Caco-2 (cell line): Measurements from ENCODE around the gene LSP1. TPM values are rescaled to one million over a fixed set of nuclear protein-coding genes. Genes with fewer than 3 reads are reported as not detected.
A peak's percentile ranks its signal among the peaks of the same experiment; 100 is the strongest.

ENCODE experiments used
- BruUV-seq: library from RNA; stranded (reverse); fragments of 400-500 nt; replicated peaks from 2 replicates; lab custom pipeline; 2021; lab: Mats Ljungman, UMichigan
- CTCF ChIA-PET: fragments of 300-600 bp; sonication (Branson Sonifier 250); formaldehyde crosslinking; loops from one replicate; lab custom pipeline; 2022; ENCODE audit warnings: antibody characterized with exemption; lab: Charles Lee
- POLR2A ChIA-PET: fragments of 300-600 bp; sonication (Branson Sonifier 250); formaldehyde crosslinking; loops from one replicate; lab custom pipeline; 2022; ENCODE audit warnings: antibody characterized with exemption; lab: Charles Lee
- DNase-seq, 2 experiments: peaks; one replicate each; pipeline versions ENCODE4 v3.0.0 to v3.0.0-alpha.2; 2020 to 2022
- H3K27me3 ChIP-seq: replicated peaks from 2 replicates; pipeline ENCODE4 v1.6.0; 2011; ENCODE audit warnings: low read length; ENCODE audit not compliant: control insufficient read depth, insufficient read depth
- H3K36me3 ChIP-seq: 2 replicates; pipeline ENCODE4 v1.5.1; 2011; ENCODE audit warnings: low read length; ENCODE audit not compliant: control insufficient read depth, insufficient read depth
- H3K4me1 ChIP-seq: fragments of 250-450 bp; sonication (Bioruptor Pico); 2 replicates; pipeline ENCODE4 v1.5.1; 2020; ENCODE audit warnings: mild to moderate bottlenecking
- H3K4me3 ChIP-seq: 2 replicates; pipeline ENCODE4 v1.5.1; 2011; ENCODE audit warnings: low read depth, mild to moderate bottlenecking, control low read depth, low read length
- H3K9me3 ChIP-seq: fragments of 250-450 bp; sonication (Bioruptor Pico); 2 replicates; pipeline ENCODE4 v1.5.1; 2020; ENCODE audit warnings: mild to moderate bottlenecking, moderate library complexity
- H3K27ac Mint-ChIP-seq: one replicate; pipeline ENCODE4 v1.8.0; 2022; ENCODE audit warnings: mixed read lengths; ENCODE audit not compliant: unreplicated experiment
- H3K27me3 Mint-ChIP-seq: one replicate; pipeline ENCODE4 v1.8.0; 2022; ENCODE audit warnings: mixed read lengths; ENCODE audit not compliant: insufficient read depth, unreplicated experiment
- H3K36me3 Mint-ChIP-seq: one replicate; pipeline ENCODE4 v1.8.0; 2022; ENCODE audit warnings: mild to moderate bottlenecking, mixed read lengths; ENCODE audit not compliant: insufficient read depth, unreplicated experiment
- H3K4me1 Mint-ChIP-seq: one replicate; pipeline ENCODE4 v1.8.0; 2022; ENCODE audit warnings: low read depth, mixed read lengths; ENCODE audit not compliant: unreplicated experiment
- H3K4me3 Mint-ChIP-seq: one replicate; pipeline ENCODE4 v1.8.0; 2022; ENCODE audit warnings: mild to moderate bottlenecking, moderate library complexity, mixed read lengths; ENCODE audit not compliant: unreplicated experiment
- H3K9me3 Mint-ChIP-seq: one replicate; pipeline ENCODE4 v1.8.0; 2022; ENCODE audit warnings: mixed read lengths; ENCODE audit not compliant: unreplicated experiment
- intact Hi-C: fragments of 100-400 bp; cut with micrococcal nuclease; formaldehyde crosslinking; loops from one replicate; pipeline ENCODE4 v1.10.0; 2022; ENCODE audit not compliant: unreplicated experiment
- total RNA-seq: library from RNA; stranded (reverse); gene quantifications from 2 replicates; pipeline ENCODE4 v1.2.3, GENCODE V29; 2022
- TF ChIP-seq, protein P1 (sequence below), 2 experiments: fragments of 200-600 bp in 1 of 2; IDR thresholded peaks; 1 replicate in 1 of 2; 2 replicates in 1 of 2; pipeline versions ENCODE4 v1.5.1 to v1.8.0; 2011 to 2022; ENCODE audit warnings: antibody characterized with exemption in 1 of 2, control low read depth in 1 of 2, inconsistent platforms in 1 of 2, low read depth in 1 of 2, low read length in 1 of 2, mild to moderate bottlenecking in 1 of 2, moderate library complexity in 1 of 2; ENCODE audit not compliant: insufficient read depth in 1 of 2, severe bottlenecking in 1 of 2, unreplicated experiment in 1 of 2

The LSP1 gene
- total RNA-seq, 1 experiment from 2014 or later, result not detected

DNA sequence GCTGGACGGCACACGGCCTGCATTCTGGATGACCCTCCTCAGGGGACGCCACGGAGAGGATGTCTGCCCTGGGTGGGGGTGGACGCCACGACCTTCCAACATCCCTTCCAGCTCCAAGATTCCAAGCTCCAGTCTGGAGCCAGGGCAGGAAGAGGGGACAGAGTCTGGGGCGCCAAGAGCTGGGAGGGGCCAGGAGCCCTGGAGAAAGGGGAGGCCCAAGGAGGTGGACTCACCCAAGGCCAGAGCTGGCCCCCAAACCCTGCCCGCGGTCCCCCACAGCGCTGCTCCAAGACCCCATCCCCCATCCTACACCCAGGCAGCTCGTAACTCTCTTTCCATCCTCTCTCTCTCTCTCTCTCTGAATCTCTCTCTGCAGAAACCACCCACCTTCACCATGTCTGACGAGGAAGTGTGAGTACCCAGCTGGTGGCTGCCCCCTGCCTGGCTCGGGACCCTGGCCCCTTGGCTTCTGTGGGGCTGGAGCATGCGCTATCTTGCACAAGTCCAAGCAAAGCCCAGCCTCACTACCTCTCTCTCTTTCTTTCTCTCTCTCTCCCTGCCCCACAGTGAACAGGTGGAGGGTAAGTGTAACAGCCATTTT, 69.7 kb downstream of the LSP1 start:
- no peaks in the 10 kb centered on the region for H3K36me3 ChIP-seq
- H3K4me3 ChIP-seq, result no peak overlapping the region
- BruUV-seq, result no TSS peak
- H3K9me3 Mint-ChIP-seq, result no peaks in the 10 kb centered on the region
- TF ChIP-seq, protein P1, sequence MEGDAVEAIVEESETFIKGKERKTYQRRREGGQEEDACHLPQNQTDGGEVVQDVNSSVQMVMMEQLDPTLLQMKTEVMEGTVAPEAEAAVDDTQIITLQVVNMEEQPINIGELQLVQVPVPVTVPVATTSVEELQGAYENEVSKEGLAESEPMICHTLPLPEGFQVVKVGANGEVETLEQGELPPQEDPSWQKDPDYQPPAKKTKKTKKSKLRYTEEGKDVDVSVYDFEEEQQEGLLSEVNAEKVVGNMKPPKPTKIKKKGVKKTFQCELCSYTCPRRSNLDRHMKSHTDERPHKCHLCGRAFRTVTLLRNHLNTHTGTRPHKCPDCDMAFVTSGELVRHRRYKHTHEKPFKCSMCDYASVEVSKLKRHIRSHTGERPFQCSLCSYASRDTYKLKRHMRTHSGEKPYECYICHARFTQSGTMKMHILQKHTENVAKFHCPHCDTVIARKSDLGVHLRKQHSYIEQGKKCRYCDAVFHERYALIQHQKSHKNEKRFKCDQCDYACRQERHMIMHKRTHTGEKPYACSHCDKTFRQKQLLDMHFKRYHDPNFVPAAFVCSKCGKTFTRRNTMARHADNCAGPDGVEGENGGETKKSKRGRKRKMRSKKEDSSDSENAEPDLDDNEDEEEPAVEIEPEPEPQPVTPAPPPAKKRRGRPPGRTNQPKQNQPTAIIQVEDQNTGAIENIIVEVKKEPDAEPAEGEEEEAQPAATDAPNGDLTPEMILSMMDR (IDR thresholded peaks at IDR 0.05; ENCODE audit: insufficient read depth in 1 of 2, low read depth in 1 of 2, low read length in 1 of 2, severe bottlenecking in 1 of 2, unreplicated experiment in 1 of 2), result no peak
- H3K27ac Mint-ChIP-seq, result no peak overlapping the region
- no peaks in the 10 kb centered on the region for H3K9me3 ChIP-seq
- intact Hi-C loops, result no loop called here
- H3K27me3 ChIP-seq, result no peaks in the 10 kb centered on the region
- ChIA-PET CTCF (interaction anchor here (0.5 to 2.3 kb wide), 3 partner anchors 40 to 229 kb away, joined by 3 to 16 read pairs (median 6); no protein-coding TSS in a partner anchor), POLR2A (no interaction called here)
- no peaks in the 10 kb centered on the region; the same call in 1 of the 2 replicates for H3K4me1 ChIP-seq
- H3K4me1 Mint-ChIP-seq, result no peaks in the 10 kb centered on the region
- DNase-seq, result no peak
- no peaks in the 10 kb centered on the region for H3K36me3 Mint-ChIP-seq
- H3K27me3 Mint-ChIP-seq, result no peaks in the 10 kb centered on the region
- no peak overlapping the region for H3K4me3 Mint-ChIP-seq

DNA sequence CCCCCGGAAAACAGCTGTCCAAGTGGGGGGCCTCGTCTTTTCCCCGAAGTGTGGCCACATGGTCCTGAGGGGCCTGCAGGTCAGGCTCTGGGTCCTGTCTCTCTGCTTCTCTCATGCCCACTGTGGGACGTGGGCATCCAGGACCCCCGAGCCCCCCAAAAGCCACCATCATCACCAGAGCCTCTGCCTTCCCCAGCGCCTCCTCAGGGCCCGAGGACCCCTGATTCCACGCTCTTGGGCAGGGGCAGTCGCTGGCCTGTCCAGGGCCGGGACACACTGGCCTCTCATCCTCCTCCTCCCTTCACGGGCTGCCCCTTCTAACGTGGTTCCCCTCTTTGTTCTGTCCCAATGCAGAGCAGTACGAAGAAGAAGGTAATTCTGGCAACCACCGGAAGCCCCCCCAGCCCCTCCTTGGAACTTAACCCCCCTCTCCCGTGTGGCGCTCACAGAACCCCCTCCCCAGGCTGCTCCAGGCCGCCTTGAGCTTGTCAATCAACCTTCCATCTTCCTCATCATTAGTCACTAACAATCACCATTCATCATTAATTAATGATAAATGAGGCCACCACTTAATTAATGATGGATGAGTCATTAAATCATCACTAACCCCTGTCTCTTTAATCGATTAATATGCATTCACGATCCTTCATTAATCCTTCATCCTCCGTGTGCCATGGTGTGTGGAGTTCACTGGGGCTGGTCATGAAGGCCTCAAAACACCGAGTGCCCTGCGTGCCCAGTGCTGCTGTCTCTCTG, 70.5 kb downstream of the LSP1 start:
- H3K27me3 ChIP-seq, result no peaks in the 10 kb centered on the region
- Mint-ChIP-seq H3K27ac (no peak overlapping the region), H3K9me3 (no peaks in the 10 kb centered on the region), H3K4me1 (no peaks in the 10 kb centered on the region), H3K4me3 (no peak overlapping the region), H3K36me3 (no peaks in the 10 kb centered on the region), H3K27me3 (no peaks in the 10 kb centered on the region)
- ChIA-PET POLR2A (no interaction called here), CTCF (interaction anchor here (0.6 kb wide), 1 partner anchor 283 kb away, joined by 3 read pairs; no protein-coding TSS in a partner anchor)
- intact Hi-C loops, result no loop called here
- peak in 1 of 2 experiments; percentile 7 for DNase-seq
- no peaks in the 10 kb centered on the region; the same call in 1 of the 2 replicates for H3K4me1 ChIP-seq
- TF ChIP-seq, protein P1 (IDR thresholded peaks at IDR 0.05; ENCODE audit: insufficient read depth in 1 of 2, low read depth in 1 of 2, low read length in 1 of 2, severe bottlenecking in 1 of 2, unreplicated experiment in 1 of 2), result no peak
- BruUV-seq, result no TSS peak
- no peaks in the 10 kb centered on the region for H3K36me3 ChIP-seq
- no peaks in the 10 kb centered on the region for H3K9me3 ChIP-seq
- no peak overlapping the region for H3K4me3 ChIP-seq

DNA sequence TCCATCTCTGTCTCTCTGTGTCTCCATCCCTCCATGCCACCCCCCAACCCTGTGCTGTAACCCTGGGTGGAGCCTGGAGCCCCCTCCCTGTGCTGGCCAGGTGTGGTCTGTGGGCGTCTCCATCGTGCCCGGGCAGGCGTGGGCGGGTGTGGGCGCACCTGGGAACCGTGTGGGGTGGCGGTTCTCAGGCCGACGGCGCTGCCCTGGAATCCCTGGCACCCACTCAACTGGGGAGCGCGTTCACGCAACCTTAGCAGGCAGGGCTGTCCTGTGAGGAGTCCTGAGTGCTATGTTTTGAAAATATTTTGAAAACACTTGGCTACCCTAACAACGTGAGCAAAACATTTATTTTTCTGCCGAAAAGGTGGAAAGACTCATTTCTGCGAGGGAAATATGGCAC, 71.3 kb downstream of the LSP1 start:
- Histone ChIP-seq H3K4me3 (no peak overlapping the region), H3K9me3 (no peaks in the 10 kb centered on the region), H3K27me3 (no peaks in the 10 kb centered on the region), H3K36me3 (no peaks in the 10 kb centered on the region), H3K4me1 (no peaks in the 10 kb centered on the region; the same call in 1 of the 2 replicates)
- ChIA-PET POLR2A (no interaction called here), CTCF (no interaction called here)
- DNase-seq, result peak in 1 of 2 experiments; percentile 21
- no peak overlapping the region for H3K4me3 Mint-ChIP-seq
- H3K9me3 Mint-ChIP-seq, result no peaks in the 10 kb centered on the region
- BruUV-seq, result no TSS peak
- H3K27ac Mint-ChIP-seq, result no peak overlapping the region
- H3K27me3 Mint-ChIP-seq, result no peaks in the 10 kb centered on the region
- H3K36me3 Mint-ChIP-seq, result no peaks in the 10 kb centered on the region
- TF ChIP-seq, protein P1 (IDR thresholded peaks at IDR 0.05; ENCODE audit: insufficient read depth in 1 of 2, low read depth in 1 of 2, low read length in 1 of 2, severe bottlenecking in 1 of 2, unreplicated experiment in 1 of 2), result no peak
- H3K4me1 Mint-ChIP-seq, result no peaks in the 10 kb centered on the region
- intact Hi-C loops, result no loop called here
